Activated CD4-positive, alpha-beta memory T cell treated with anti-CD3 and anti-CD28 coated beads for 36 hours (primary cell): ENCODE measurements around the gene CD6. TPM values are rescaled to one million over a fixed set of nuclear protein-coding genes. Genes with fewer than 3 reads are reported as not detected.

Source experiments
- CTCF ChIA-PET: fragments of 350-600 bp; sonication (Branson Sonifier 250); formaldehyde crosslinking; loops from one replicate; lab custom pipeline; 2021; ENCODE audit warnings: antibody characterized with exemption, inconsistent platforms; lab: Charles Lee
- POLR2A ChIA-PET: fragments of 350-600 bp; sonication (Branson Sonifier 250); formaldehyde crosslinking; loops from one replicate; lab custom pipeline; 2021; ENCODE audit warnings: antibody characterized with exemption; lab: Charles Lee
- DNase-seq: peaks from one replicate; pipeline ENCODE4 v3.0.0-alpha.2; 2020
- H3K27ac Mint-ChIP-seq: one replicate; pipeline ENCODE4 v1.8.0; 2021; ENCODE audit warnings: mixed read lengths
- H3K27me3 Mint-ChIP-seq: one replicate; pipeline ENCODE4 v1.8.0; 2021; ENCODE audit warnings: mixed read lengths
- H3K36me3 Mint-ChIP-seq: one replicate; pipeline ENCODE4 v1.8.0; 2021; ENCODE audit warnings: mixed read lengths
- H3K4me1 Mint-ChIP-seq: one replicate; pipeline ENCODE4 v1.8.0; 2021; ENCODE audit warnings: low read depth, mixed read lengths
- H3K4me3 Mint-ChIP-seq: one replicate; pipeline ENCODE4 v1.8.0; 2021; ENCODE audit warnings: mild to moderate bottlenecking, mixed read lengths
- H3K9me3 Mint-ChIP-seq: one replicate; pipeline ENCODE4 v1.8.0; 2021; ENCODE audit warnings: mixed read lengths
- intact Hi-C: fragments of 100-400 bp; cut with micrococcal nuclease; formaldehyde crosslinking; loops from one replicate; pipeline ENCODE4 v1.15.1; 2023
- total RNA-seq, 2 experiments: library from RNA; stranded (reverse); gene quantifications; one replicate each; pipeline ENCODE4 v1.2.3, GENCODE V29; 2021

Gene CD6
- total RNA-seq, 2 experiments from 2014 or later = 271 to 279 TPM

DNA sequence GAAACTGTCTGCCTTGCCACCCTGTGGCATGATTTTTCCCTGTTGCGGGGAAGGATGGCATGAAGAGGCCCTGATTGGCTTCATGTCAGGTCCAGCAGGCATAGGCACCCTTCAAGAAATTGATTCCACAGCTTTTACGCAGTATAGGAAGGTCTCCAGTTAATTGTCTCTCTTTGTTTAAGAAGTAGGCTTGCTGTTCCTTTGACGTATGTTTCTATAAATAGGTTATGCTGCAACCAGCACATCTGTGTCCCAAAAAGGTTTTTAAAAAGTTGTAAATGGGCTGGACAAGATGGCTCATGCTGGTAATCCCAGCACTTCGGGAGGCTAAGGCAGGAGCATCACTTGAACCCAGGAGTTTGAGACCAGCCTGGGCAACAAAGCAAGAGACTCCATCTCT is 62.6 kb downstream of the CD6 start:
- no peak overlapping the region for H3K4me3 Mint-ChIP-seq
- ChIA-PET CTCF (no interaction called here), POLR2A (interaction anchor here (1.5 kb wide), 1 partner anchor 20 kb away, joined by 3 read pairs; no protein-coding TSS in a partner anchor)
- H3K27me3 Mint-ChIP-seq = no peaks in the 10 kb centered on the region
- H3K4me1 Mint-ChIP-seq = peaks cover 75% of the 10 kb centered on the region
- no peaks in the 10 kb centered on the region for H3K9me3 Mint-ChIP-seq
- H3K36me3 Mint-ChIP-seq = peaks cover 59% of the 10 kb centered on the region
- intact Hi-C loops = no loop called here
- peak; percentile 6 for DNase-seq
- no peak overlapping the region for H3K27ac Mint-ChIP-seq

DNA sequence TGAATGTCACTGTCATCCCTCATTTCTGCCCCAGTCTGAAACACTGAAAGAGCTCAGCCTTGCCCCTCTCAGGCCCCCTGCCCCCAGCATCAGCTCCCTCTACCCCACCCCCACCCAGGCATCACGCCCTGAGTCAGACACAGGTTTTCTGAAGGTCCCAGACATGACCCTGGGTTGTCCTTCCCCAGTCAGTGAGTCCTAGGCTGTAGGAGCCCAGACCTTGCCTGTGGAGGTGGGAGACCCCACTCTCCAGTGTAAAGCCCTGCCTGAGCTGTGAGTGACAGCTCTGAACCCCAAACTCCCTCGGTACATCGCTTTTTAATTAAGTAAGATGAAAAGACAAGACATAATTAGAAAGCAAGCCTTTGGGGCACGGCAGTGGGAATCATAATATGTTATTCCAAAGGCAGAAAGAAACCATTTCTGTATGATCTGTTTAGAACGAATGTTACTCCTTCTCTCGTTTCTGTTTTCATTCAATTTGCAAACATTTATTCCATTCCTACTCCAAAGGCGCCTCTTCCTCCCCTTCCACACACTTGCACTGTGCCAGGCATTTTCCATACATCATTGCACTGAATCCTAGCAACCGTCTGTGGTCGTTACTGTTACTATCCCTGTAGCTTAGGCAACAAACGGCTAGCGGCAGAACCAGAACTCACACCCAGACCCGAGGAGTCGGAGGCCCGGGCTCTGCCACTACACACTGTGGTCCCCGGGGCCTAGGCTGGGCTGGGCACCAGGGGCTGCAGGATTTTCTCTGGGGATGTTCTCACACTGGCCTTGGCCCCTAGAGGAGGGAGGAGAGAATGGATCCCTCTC is 63.4 kb downstream of the CD6 start:
- no peaks in the 10 kb centered on the region for H3K9me3 Mint-ChIP-seq

GRCh38 chr11:61035526-61035835 is 64.0 kb downstream of the CD6 start:
- Mint-ChIP-seq H3K4me1 (peaks cover 73% of the 10 kb centered on the region), H3K27ac (peak overlapping the region; percentile 80), H3K27me3 (no peaks in the 10 kb centered on the region), H3K9me3 (no peaks in the 10 kb centered on the region), H3K4me3 (peak overlapping the region; percentile 34), H3K36me3 (peaks cover 56% of the 10 kb centered on the region)
- DNase-seq = no peak
- POLR2A ChIA-PET = no interaction called here
- intact Hi-C loops = no loop called here
- CTCF ChIA-PET = interaction anchor here (1.0 to 1.3 kb wide), 2 partner anchors 12 to 66 kb away, joined by 4 read pairs; no protein-coding TSS in a partner anchor

More for the DNA sequence above, 63.4 kb downstream of the CD6 start:
- Mint-ChIP-seq H3K4me3 (peak overlapping the region; percentile 34), H3K4me1 (peaks cover 72% of the 10 kb centered on the region), H3K36me3 (peaks cover 57% of the 10 kb centered on the region), H3K27me3 (no peaks in the 10 kb centered on the region), H3K27ac (peak overlapping the region; percentile 80)
- ChIA-PET POLR2A (interaction anchor here (1.5 kb wide), 1 partner anchor 20 kb away, joined by 3 read pairs; no protein-coding TSS in a partner anchor), CTCF (interaction anchor here (1.3 kb wide), 1 partner anchor 65 kb away, joined by 4 read pairs; no protein-coding TSS in a partner anchor)
- DNase-seq = peak; percentile 15
- intact Hi-C loops = no loop called here

DNA sequence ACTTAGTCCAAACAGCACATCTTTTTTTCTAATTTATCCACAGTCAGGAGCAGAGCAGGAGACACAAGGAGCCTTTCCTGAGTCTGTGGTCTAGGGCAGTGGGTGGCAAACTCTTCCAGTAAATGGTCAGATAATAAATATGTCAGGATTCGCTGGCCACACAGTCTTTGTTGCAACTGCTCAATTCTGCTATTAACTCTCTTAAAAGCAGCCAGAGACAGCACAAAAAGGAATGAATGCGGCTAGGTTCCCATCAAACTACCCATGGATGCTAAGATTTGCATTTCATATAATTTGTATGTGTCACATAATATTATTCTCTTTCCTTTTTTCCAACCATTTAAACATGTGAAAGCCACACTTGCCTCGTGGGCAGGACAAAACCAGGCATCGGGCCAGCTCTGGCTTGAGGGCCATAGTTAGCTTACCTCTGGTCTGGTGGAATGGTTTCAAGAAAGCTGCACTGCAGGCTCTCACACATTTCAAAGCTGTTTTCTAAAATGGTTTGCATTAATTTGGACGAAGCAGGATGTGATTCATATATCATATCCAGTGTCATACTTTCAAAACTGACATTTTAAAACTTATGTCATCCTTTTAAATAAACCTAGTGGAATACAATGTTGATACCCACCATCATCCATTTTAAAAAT is 66.1 kb downstream of the CD6 start:
- no peaks in the 10 kb centered on the region for H3K27me3 Mint-ChIP-seq
- ChIA-PET CTCF (interaction anchor here (0.6 to 1.6 kb wide), 6 partner anchors 10 to 202 kb away, joined by 3 to 4 read pairs (median 3); no protein-coding TSS in a partner anchor), POLR2A (interaction anchor here (0.7 to 2.6 kb wide), 8 partner anchors 10 to 392 kb away, joined by 3 to 12 read pairs (median 5); partner anchors contain the start of genes CPSF7 and SDHAF2)
- DNase-seq = peak; percentile 49
- peak overlapping the region; percentile 80 for H3K27ac Mint-ChIP-seq
- H3K4me1 Mint-ChIP-seq = peaks cover 81% of the 10 kb centered on the region
- H3K4me3 Mint-ChIP-seq = peak overlapping the region; percentile 5
- intact Hi-C loops = no loop called here
- peaks cover 55% of the 10 kb centered on the region for H3K36me3 Mint-ChIP-seq
- H3K9me3 Mint-ChIP-seq = no peaks in the 10 kb centered on the region

DNA sequence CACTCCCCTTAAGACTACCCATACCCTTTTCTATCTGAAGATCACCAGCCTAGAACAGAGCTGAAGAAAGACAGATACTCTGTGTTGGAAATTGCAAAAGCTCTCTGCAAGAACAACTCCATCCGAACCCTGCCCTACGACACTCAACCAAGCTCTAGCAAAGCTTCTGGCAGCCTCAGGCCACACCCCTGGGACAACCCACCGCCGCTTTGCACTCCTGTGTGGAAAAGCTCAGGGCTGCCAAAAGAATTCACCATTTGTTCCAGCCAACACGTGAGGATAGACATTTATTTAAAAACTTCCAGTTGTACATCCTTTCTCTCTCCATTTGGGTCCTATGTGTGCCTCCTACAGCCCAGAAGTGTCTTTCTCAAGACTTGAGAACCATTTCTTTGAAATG is 68.4 kb downstream of the CD6 start:
- H3K9me3 Mint-ChIP-seq = no peaks in the 10 kb centered on the region
- peak overlapping the region; percentile 96 for H3K27ac Mint-ChIP-seq
- CTCF ChIA-PET = interaction anchor here (1.3 to 1.4 kb wide), 2 partner anchors 21 to 68 kb away, joined by 4 to 5 read pairs; partner anchors contain the start of gene CD6
- H3K4me3 Mint-ChIP-seq = peak overlapping the region; percentile 10
- peak; percentile 12 for DNase-seq
- POLR2A ChIA-PET = interaction anchor here (0.5 to 6.5 kb wide), 8 partner anchors 13 to 1741 kb away, joined by 3 to 85 read pairs (median 3); no protein-coding TSS in a partner anchor
- H3K27me3 Mint-ChIP-seq = no peaks in the 10 kb centered on the region
- intact Hi-C loops = no loop called here
- peaks cover 71% of the 10 kb centered on the region for H3K4me1 Mint-ChIP-seq
- peaks cover 49% of the 10 kb centered on the region for H3K36me3 Mint-ChIP-seq

DNA sequence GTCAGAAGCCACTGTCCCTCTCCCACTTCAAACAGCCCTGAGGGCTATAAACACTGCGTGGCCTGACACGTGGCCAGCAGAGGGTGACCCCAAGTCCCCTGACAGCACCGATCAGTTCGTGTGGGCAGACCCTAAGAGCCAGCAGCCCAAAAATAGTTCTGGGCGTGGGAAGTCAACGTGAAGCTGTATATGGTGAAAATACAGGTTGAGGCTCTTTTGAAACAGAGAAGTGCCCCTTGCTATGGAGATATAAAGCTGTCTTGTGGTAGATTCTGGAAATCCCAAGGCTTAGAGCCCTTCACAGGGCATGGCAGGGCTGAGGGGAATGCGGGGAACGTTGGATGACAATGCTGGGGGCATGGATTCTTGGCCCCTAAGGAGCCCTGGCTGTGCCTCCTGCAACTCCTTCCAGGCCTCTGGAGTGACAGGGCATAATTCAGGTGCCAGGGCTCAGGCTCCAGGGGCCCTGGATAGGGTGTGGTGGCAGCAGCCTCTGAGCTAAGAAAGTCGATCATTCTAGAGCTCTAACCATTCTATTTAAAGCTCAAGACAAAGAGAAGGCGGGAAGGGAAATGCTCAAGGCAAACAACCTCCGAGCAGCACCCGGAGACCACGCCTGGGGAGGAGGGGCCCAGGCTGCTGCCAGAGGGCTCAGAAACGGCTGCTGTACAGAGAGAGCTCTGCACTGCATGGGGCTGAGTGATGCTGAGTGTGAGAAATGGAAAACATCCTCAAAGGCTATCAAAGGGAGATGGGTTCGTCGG is 70.5 kb downstream of the CD6 start:
- H3K27ac Mint-ChIP-seq = peak overlapping the region; percentile 96
- peak; percentile 92 for DNase-seq
- H3K36me3 Mint-ChIP-seq = peaks cover 46% of the 10 kb centered on the region
- H3K4me3 Mint-ChIP-seq = peak overlapping the region; percentile 68
- no peaks in the 10 kb centered on the region for H3K9me3 Mint-ChIP-seq
- H3K27me3 Mint-ChIP-seq = no peaks in the 10 kb centered on the region
- intact Hi-C loops = loop anchor here (1.0 to 2.0 kb wide), 4 partner anchors 14 to 71 kb away; partner anchors contain the start of gene CD6
- ChIA-PET POLR2A (interaction anchor here (0.7 to 6.5 kb wide), 31 partner anchors 10 to 87 kb away, joined by 3 to 85 read pairs (median 8); partner anchors contain the start of gene CD5), CTCF (interaction anchor here (0.5 to 2.5 kb wide), 14 partner anchors 10 to 247 kb away, joined by 3 to 12 read pairs (median 4); no protein-coding TSS in a partner anchor)
- H3K4me1 Mint-ChIP-seq = peaks cover 71% of the 10 kb centered on the region

DNA sequence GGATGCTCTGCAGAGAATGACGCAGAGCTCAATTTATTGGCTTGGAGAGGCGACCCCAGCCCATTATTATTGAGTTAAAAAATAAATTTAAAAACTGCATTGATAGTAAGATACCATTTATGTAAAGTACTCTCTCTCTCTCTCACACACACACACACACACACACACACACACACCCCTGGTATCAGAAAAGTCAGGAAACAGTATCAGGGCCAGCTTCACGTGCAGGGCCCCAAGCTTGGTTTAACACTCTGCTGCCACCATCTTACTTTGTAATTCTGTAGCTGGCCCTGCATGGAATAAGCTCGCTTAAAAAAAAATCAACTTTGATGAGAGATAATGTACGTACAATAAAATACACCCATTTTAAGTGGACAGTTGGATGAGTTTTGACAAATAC is 71.1 kb downstream of the CD6 start:
- no peaks in the 10 kb centered on the region for H3K9me3 Mint-ChIP-seq
- ChIA-PET POLR2A (interaction anchor here (0.7 to 6.5 kb wide), 30 partner anchors 9 to 86 kb away, joined by 3 to 85 read pairs (median 8); partner anchors contain the start of gene CD5), CTCF (interaction anchor here (0.7 to 2.5 kb wide), 13 partner anchors 10 to 343 kb away, joined by 3 to 12 read pairs (median 4); no protein-coding TSS in a partner anchor)
- DNase-seq = no peak
- peaks cover 41% of the 10 kb centered on the region for H3K36me3 Mint-ChIP-seq
- intact Hi-C loops = loop anchor here (1.0 to 2.0 kb wide), 4 partner anchors 14 to 72 kb away; partner anchors contain the start of gene CD6
- peaks cover 71% of the 10 kb centered on the region for H3K4me1 Mint-ChIP-seq
- H3K27me3 Mint-ChIP-seq = no peaks in the 10 kb centered on the region
- H3K4me3 Mint-ChIP-seq = peak overlapping the region; percentile 68
- peak overlapping the region; percentile 96 for H3K27ac Mint-ChIP-seq

DNA sequence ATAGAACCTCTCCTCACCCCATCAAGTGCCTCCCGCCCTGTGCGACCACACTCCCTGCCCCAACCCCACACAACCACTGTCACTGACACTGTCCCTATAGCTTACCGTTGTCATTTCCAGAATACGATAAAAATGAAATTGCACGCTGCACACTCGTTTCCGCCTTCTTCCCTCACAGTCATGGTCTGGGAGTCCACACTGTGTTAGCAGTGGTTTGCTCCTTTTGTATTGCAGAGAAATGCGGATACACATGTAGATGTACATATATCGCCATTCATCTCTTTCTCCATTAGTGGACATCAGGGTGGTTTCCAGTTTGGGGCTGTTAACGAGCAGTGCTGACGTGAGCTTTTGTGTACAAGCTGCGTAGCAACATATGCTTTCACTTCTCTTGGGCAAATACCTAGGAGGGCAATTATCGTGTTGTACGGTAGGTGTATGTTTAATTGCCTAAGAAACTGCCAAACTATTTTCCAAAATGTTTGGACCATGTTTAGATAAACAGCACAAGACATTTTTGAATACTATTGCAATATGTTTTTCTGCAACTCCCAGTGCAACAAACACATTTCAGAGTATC is 71.6 kb downstream of the CD6 start:
- POLR2A ChIA-PET = interaction anchor here (1.1 to 6.5 kb wide), 21 partner anchors 9 to 86 kb away, joined by 5 to 85 read pairs (median 12); partner anchors contain the start of gene CD5
- Mint-ChIP-seq H3K27ac (peak overlapping the region; percentile 96), H3K4me3 (peak overlapping the region; percentile 68), H3K9me3 (no peaks in the 10 kb centered on the region), H3K4me1 (peaks cover 71% of the 10 kb centered on the region), H3K27me3 (no peaks in the 10 kb centered on the region), H3K36me3 (peaks cover 42% of the 10 kb centered on the region)
- CTCF ChIA-PET = interaction anchor here (1.1 to 2.5 kb wide), 8 partner anchors 9 to 343 kb away, joined by 3 to 12 read pairs (median 4); no protein-coding TSS in a partner anchor
- DNase-seq = peak; percentile 70
- intact Hi-C loops = loop anchor here (1.0 to 2.0 kb wide), 5 partner anchors 12 to 72 kb away; partner anchors contain the start of gene CD6

DNA sequence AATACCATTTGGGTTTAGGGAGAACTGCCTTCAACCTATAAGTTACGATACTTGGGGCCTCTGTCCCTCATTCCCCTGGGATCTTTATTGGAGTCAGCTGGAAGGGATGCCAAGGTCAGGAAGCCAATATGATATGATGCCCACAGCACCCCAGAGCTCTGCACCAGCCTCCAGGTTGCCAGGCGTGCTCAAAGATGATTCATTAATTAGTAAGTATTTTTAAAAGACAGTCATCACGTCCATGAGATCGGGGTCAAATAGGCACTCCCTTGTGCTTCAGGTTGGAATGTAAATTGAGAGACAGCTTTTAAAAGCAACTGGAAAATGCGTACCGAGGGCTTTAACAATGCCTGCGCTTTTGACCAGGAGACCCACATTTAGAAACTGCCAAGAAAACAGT is 73.8 kb downstream of the CD6 start:
- no peaks in the 10 kb centered on the region for H3K9me3 Mint-ChIP-seq
- POLR2A ChIA-PET = interaction anchor here (1.3 to 6.5 kb wide), 4 partner anchors 10 to 69 kb away, joined by 5 to 85 read pairs (median 54); no protein-coding TSS in a partner anchor
- peak overlapping the region; percentile 49 for H3K27ac Mint-ChIP-seq

DNA sequence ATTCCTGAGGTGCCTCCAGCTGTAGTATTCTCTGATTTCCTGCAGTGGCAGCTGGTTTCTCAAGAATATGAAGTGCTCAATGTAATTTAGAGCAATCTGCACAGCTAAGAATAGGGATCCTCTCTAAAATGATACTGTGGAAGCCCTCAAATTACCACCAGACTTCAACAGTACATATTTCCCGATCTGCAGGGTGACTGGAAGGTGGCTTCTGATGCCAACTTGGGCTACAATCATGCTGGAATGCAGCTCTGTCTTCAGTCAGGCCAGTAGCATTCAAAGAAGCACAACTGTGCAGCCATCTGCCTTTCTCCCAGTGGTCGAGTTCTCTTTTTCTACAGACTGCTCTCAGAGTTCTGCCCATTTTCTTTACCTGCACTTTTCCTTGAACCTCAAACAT is 75.4 kb downstream of the CD6 start:
- POLR2A ChIA-PET = interaction anchor here (0.8 to 2.0 kb wide), 3 partner anchors 11 to 24 kb away, joined by 3 to 7 read pairs (median 3); no protein-coding TSS in a partner anchor

More for the DNA sequence above, 73.8 kb downstream of the CD6 start:
- H3K4me1 Mint-ChIP-seq = peaks cover 74% of the 10 kb centered on the region
- no peak overlapping the region for H3K4me3 Mint-ChIP-seq
- intact Hi-C loops = no loop called here
- DNase-seq = peak; percentile 8
- peaks cover 50% of the 10 kb centered on the region for H3K36me3 Mint-ChIP-seq
- H3K27me3 Mint-ChIP-seq = no peaks in the 10 kb centered on the region
- CTCF ChIA-PET = interaction anchor here (1.2 kb wide), 1 partner anchor 22 kb away, joined by 4 read pairs; no protein-coding TSS in a partner anchor

More for the DNA sequence above, 75.4 kb downstream of the CD6 start:
- Mint-ChIP-seq H3K4me3 (no peak overlapping the region), H3K9me3 (no peaks in the 10 kb centered on the region), H3K4me1 (peaks cover 70% of the 10 kb centered on the region), H3K27ac (peak overlapping the region; percentile 30), H3K27me3 (no peaks in the 10 kb centered on the region), H3K36me3 (peaks cover 50% of the 10 kb centered on the region)
- CTCF ChIA-PET = interaction anchor here (1.0 to 1.3 kb wide), 4 partner anchors 11 to 75 kb away, joined by 3 to 5 read pairs (median 4); partner anchors contain the start of gene CD6
- intact Hi-C loops = loop anchor here (1.0 kb wide), 1 partner anchor 8 kb away; no protein-coding TSS in a partner anchor
- no peak for DNase-seq
